CD14-positive monocyte (primary cell): Measurements from ENCODE around the gene TNFSF8. TPM values are rescaled to one million over a fixed set of nuclear protein-coding genes. Genes with fewer than 3 reads are reported as not detected.

Source experiments
- DNase-seq, 3 donors: peaks; one replicate each; pipeline ENCODE4 v3.0.0-alpha.2; 2011 to 2022
- H2AFZ ChIP-seq: 2 replicates; pipeline ENCODE4 v1.6.0; 2012; ENCODE audit warnings: mild to moderate bottlenecking, low read depth, low read length, inconsistent platforms; ENCODE audit not compliant: insufficient read depth, poor library complexity, severe bottlenecking
- H3K27ac ChIP-seq, 2 donors: 1 replicate in 1 of 2; 2 replicates in 1 of 2; pipeline ENCODE4 v1.5.1; 2012 to 2013; ENCODE audit warnings: low read length in 2 of 2, control low read depth in 1 of 2, inconsistent platforms in 1 of 2, low read depth in 1 of 2, mild to moderate bottlenecking in 1 of 2
- H3K27me3 ChIP-seq, 2 donors: one replicate each; pipeline versions ENCODE4 v1.6.0 to v1.6.1; 2011 to 2013; ENCODE audit warnings: low read length in 2 of 2; ENCODE audit not compliant: control insufficient read depth in 2 of 2, insufficient read depth in 2 of 2
- H3K36me3 ChIP-seq, 2 donors: replicated peaks in 1 of 2; 1 replicate in 1 of 2; 2 replicates in 1 of 2; pipeline versions ENCODE4 v1.5.1 to v1.6.1; 2012 to 2013; ENCODE audit warnings: low read length in 2 of 2, control low read depth in 1 of 2, inconsistent platforms in 1 of 2, mild to moderate bottlenecking in 1 of 2; ENCODE audit not compliant: insufficient read depth in 2 of 2, control insufficient read depth in 1 of 2
- H3K4me1 ChIP-seq, 2 donors: 1 replicate in 1 of 2; 2 replicates in 1 of 2; pipeline versions ENCODE4 v1.5.1 to v1.6.1; 2012 to 2013; ENCODE audit warnings: low read length in 2 of 2, control low read depth in 1 of 2, inconsistent platforms in 1 of 2, mild to moderate bottlenecking in 1 of 2, moderate library complexity in 1 of 2; ENCODE audit not compliant: insufficient read depth in 2 of 2, control insufficient read depth in 1 of 2
- H3K4me2 ChIP-seq: replicated peaks from 2 replicates; pipeline ENCODE3; 2012; ENCODE audit warnings: low read length, moderate library complexity, mild to moderate bottlenecking; ENCODE audit not compliant: poor library complexity, severe bottlenecking; ENCODE audit errors: extremely low read depth
- H3K4me3 ChIP-seq, 3 experiments: fragments of 200-600 bp in 1 of 3; sonication (generic) in 1 of 3; replicated peaks in 1 of 3; 1 replicate in 2 of 3; 2 replicates in 1 of 3; pipeline ENCODE4 v1.5.1; 2011 to 2013; ENCODE audit warnings: low read length in 3 of 3, mild to moderate bottlenecking in 3 of 3, control low read depth in 2 of 3, low read depth in 2 of 3, inconsistent platforms in 1 of 3, moderate library complexity in 1 of 3
- H3K79me2 ChIP-seq: 2 replicates; pipeline ENCODE4 v1.6.0; 2012; ENCODE audit warnings: mild to moderate bottlenecking, control low read depth, inconsistent platforms, low read length, moderate library complexity; ENCODE audit not compliant: insufficient read depth
- H3K9ac ChIP-seq: 2 replicates; pipeline ENCODE4 v1.6.0; 2017; ENCODE audit warnings: low read length, mild to moderate bottlenecking; ENCODE audit not compliant: insufficient read depth, poor library complexity, severe bottlenecking
- H3K9me3 ChIP-seq, 2 donors: replicated peaks in 1 of 2; 1 replicate in 1 of 2; 2 replicates in 1 of 2; pipeline versions ENCODE4 v1.5.1 to v1.6.1; 2012 to 2013; ENCODE audit warnings: low read length in 2 of 2, control low read depth in 1 of 2; ENCODE audit not compliant: control insufficient read depth in 1 of 2, insufficient read depth in 1 of 2
- H4K20me1 ChIP-seq: 2 replicates; pipeline ENCODE4 v1.6.0; 2012; ENCODE audit warnings: mild to moderate bottlenecking, low read length, control low read depth, moderate library complexity; ENCODE audit not compliant: insufficient read depth
- H3K27ac Mint-ChIP-seq, 7 donors: one replicate each; pipeline ENCODE4 v1.8.0; 2020; ENCODE audit warnings: mild to moderate bottlenecking in 7 of 7, mixed read lengths in 7 of 7, moderate library complexity in 6 of 7, inconsistent platforms in 2 of 7
- H3K27me3 Mint-ChIP-seq, 3 donors: one replicate each; pipeline ENCODE4 v1.8.0; 2021 to 2022; ENCODE audit warnings: low read depth in 3 of 3, mild to moderate bottlenecking in 3 of 3, mixed read lengths in 3 of 3, moderate library complexity in 3 of 3, inconsistent platforms in 1 of 3
- H3K36me3 Mint-ChIP-seq, 2 donors: one replicate each; pipeline ENCODE4 v1.8.0; 2020; ENCODE audit warnings: mixed read lengths in 2 of 2, inconsistent platforms in 1 of 2, mild to moderate bottlenecking in 1 of 2
- H3K4me1 Mint-ChIP-seq: one replicate; pipeline ENCODE4 v1.8.0; 2020; ENCODE audit warnings: mild to moderate bottlenecking, mixed read lengths
- H3K4me3 Mint-ChIP-seq, 2 donors: one replicate each; pipeline ENCODE4 v1.8.0; 2020; ENCODE audit warnings: mild to moderate bottlenecking in 2 of 2, mixed read lengths in 2 of 2, moderate library complexity in 1 of 2
- H3K9me3 Mint-ChIP-seq, 7 donors: one replicate each; pipeline ENCODE4 v1.8.0; 2020 to 2022; ENCODE audit warnings: mixed read lengths in 7 of 7, mild to moderate bottlenecking in 6 of 7, moderate library complexity in 6 of 7, inconsistent platforms in 2 of 7
- WGBS: methylation state at CpG from one replicate; pipeline ENCODE4 v1.1.5; 2013; ENCODE audit warnings: missing lambda C conversion rate; ENCODE audit not compliant: insufficient coverage; 5-methylcytosine and 5-hydroxymethylcytosine counted together
- intact Hi-C, 2 donors: fragments of 100-400 bp; cut with micrococcal nuclease; formaldehyde crosslinking; loops; one replicate each; pipeline versions ENCODE4 v1.15.0 to v1.15.1; 2023
- polyA plus RNA-seq, 3 donors: library from polyadenylated mRNA; depleted of rRNA in 1 of 3; unstranded in 2 of 3; stranded (reverse) in 1 of 3; fragments of 300-500 nt in 2 of 3; fragments of >200 nt in 1 of 3; fragmentation: Illumina TruSeq in 2 of 3; gene quantifications; 1 replicate in 2 of 3; 2 replicates in 1 of 3; pipeline ENCODE4 v1.2.3, GENCODE V29; 2012 to 2021
- TF ChIP-seq, protein P1 (sequence below): fragments of 200-600 bp; IDR thresholded peaks from one replicate; pipeline ENCODE4 v1.8.0; 2022; ENCODE audit warnings: antibody characterized with exemption, mild to moderate bottlenecking

Gene TNFSF8
- polyA plus RNA-seq, 3 donors = 27.8 to 42.9 (median 34.0) TPM

DNA sequence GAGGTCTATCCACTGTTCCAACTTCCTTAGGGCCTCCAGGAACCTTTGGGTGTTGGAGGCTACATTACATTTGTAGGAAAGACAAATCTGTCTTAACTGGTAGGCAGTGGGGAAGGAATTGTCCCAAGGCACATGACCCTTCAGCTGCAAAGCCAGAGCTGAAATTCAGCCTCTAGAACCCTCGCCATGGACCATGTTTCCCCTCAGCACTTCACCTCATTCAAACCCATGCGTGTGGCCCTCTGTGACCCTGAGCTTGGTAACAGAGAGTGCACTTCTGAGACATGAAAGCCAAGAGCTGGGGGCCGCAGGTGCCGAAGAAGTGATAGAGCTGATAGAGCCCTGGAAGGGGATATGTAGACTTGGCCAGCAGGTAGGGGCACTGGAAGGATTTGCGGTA, 17.2 kb downstream of the TNFSF8 start:
- Mint-ChIP-seq H3K36me3 (peaks cover 88 to 90% of the 10 kb centered on the region in 2 donors), H3K9me3 (no peaks in the 10 kb centered on the region)
- H3K4me1 ChIP-seq = peaks cover 0 to 7% of the 10 kb centered on the region in 2 donors

DNA sequence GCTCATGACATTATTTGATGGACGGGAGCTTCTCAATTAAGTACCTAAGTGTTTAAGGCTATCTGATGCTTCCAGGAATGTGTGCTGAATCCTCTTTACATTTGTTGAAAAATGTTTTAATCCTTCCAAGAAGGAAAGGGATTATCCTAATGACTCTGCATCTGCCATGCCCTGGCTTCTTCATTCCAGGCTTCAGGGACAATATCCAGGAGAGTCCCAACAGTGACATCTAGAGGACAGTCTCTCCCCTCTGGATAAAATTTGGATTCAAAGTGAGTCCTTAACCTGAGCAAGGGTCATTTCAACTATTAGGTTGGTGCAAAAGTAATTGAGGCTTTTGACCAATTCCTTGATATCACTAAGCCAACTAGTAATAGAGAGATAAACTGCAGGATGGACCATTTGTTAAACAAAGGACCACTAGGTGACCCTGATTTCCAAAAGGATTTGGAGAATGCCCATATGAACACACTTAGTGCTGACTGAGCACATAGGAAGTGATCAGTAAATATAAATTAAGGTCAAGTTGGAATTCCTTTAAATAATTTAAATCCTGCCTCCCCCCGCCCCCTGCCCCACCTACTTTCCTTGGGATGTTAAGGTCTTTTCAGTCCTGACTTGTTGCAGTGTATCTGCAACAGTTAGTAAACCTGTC, 19.1 kb downstream of the TNFSF8 start:
- no peak overlapping the region for H3K9ac ChIP-seq
- H3K4me1 Mint-ChIP-seq = peaks cover 44% of the 10 kb centered on the region
- peak in 1 of 3 donors; percentile 45 for DNase-seq
- H3K4me3 Mint-ChIP-seq = no peak overlapping the region
- no peaks in the 10 kb centered on the region for H3K27me3 ChIP-seq
- H3K27me3 Mint-ChIP-seq = peaks cover 0 to 2% (median 0%) of the 10 kb centered on the region in 3 donors
- H3K4me3 ChIP-seq = no peak overlapping the region
- TF ChIP-seq, protein P1, sequence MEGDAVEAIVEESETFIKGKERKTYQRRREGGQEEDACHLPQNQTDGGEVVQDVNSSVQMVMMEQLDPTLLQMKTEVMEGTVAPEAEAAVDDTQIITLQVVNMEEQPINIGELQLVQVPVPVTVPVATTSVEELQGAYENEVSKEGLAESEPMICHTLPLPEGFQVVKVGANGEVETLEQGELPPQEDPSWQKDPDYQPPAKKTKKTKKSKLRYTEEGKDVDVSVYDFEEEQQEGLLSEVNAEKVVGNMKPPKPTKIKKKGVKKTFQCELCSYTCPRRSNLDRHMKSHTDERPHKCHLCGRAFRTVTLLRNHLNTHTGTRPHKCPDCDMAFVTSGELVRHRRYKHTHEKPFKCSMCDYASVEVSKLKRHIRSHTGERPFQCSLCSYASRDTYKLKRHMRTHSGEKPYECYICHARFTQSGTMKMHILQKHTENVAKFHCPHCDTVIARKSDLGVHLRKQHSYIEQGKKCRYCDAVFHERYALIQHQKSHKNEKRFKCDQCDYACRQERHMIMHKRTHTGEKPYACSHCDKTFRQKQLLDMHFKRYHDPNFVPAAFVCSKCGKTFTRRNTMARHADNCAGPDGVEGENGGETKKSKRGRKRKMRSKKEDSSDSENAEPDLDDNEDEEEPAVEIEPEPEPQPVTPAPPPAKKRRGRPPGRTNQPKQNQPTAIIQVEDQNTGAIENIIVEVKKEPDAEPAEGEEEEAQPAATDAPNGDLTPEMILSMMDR = peak; percentile 58
- H3K4me1 ChIP-seq = peaks cover 0 to 7% of the 10 kb centered on the region in 2 donors
- H2AFZ ChIP-seq = no peak overlapping the region
- no peaks in the 10 kb centered on the region for H3K9me3 ChIP-seq
- WGBS = no CpG with 5 or more reads among the region's 2 CpGs
- no peaks in the 10 kb centered on the region for H3K79me2 ChIP-seq
- intact Hi-C loops = loop anchor here in 1 of 2 donors (10.0 kb wide), 2 partner anchors 104 to 176 kb away; no protein-coding TSS in a partner anchor
- no peak overlapping the region for H3K4me2 ChIP-seq
- H3K36me3 ChIP-seq = peaks cover 55 to 100% of the 10 kb centered on the region in 2 donors
- no peak overlapping the region for H3K27ac ChIP-seq
- no peaks in the 10 kb centered on the region for H3K9me3 Mint-ChIP-seq
- H3K36me3 Mint-ChIP-seq = peaks cover 87% of the 10 kb centered on the region in 2 donors
- peaks cover 99% of the 10 kb centered on the region for H4K20me1 ChIP-seq
- peak overlapping the region in 2 of 7 donors; percentile 30 to 46 for H3K27ac Mint-ChIP-seq

More for the DNA sequence above, 17.2 kb downstream of the TNFSF8 start:
- Histone ChIP-seq H4K20me1 (peaks cover 99% of the 10 kb centered on the region), H2AFZ (no peak overlapping the region), H3K4me3 (no peak overlapping the region), H3K9me3 (no peaks in the 10 kb centered on the region), H3K36me3 (peaks cover 56 to 100% of the 10 kb centered on the region in 2 donors), H3K79me2 (peaks cover 2% of the 10 kb centered on the region), H3K9ac (no peak overlapping the region), H3K4me2 (no peak overlapping the region), H3K27me3 (no peaks in the 10 kb centered on the region), H3K27ac (no peak overlapping the region)
- no peak for DNase-seq
- WGBS = 100% methylated on average over 1 of the region's 5 CpGs
- Mint-ChIP-seq H3K4me3 (no peak overlapping the region), H3K27ac (peak overlapping the region in 2 of 7 donors; percentile 32 to 71), H3K27me3 (peaks cover 0 to 2% (median 0%) of the 10 kb centered on the region in 3 donors), H3K4me1 (peaks cover 37% of the 10 kb centered on the region)
- TF ChIP-seq, protein P1 = no peak
- intact Hi-C loops = loop anchor here in 1 of 2 donors (10.0 kb wide), 2 partner anchors 102 to 178 kb away; no protein-coding TSS in a partner anchor
